ENCODE measurements around the gene BEAN1.

Gene BEAN1

DNA sequence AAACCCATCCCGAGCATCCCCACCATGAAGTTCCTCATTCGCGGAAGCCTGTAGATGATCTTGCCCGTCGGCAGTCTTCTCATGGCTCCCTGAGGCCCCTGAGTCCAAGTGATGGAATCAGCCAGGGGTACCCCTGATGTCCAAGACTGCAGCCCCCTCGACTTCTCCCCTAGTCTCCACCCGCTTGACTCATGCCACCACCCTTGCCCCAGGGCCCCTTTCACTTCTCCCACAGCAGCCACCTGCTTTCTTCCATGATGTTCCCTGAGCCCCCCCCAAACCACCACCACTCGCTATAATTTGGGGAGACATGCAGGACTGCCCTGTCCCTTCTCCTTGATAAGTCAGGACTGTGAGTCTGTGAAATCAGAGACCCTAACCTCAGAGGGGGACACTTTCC, 11.4 kb downstream of the BEAN1 start:
- ATAC-seq (ENCODE audit: insufficient read depth, low read depth) = no peak
- H3K36me3 ChIP-seq (ENCODE audit: insufficient read depth, low read length) = no peaks in the 10 kb centered on the region
- no peaks in the 10 kb centered on the region for H4K20me1 ChIP-seq (ENCODE audit: insufficient read depth, low read length)
- TF ChIP-seq, protein P1, sequence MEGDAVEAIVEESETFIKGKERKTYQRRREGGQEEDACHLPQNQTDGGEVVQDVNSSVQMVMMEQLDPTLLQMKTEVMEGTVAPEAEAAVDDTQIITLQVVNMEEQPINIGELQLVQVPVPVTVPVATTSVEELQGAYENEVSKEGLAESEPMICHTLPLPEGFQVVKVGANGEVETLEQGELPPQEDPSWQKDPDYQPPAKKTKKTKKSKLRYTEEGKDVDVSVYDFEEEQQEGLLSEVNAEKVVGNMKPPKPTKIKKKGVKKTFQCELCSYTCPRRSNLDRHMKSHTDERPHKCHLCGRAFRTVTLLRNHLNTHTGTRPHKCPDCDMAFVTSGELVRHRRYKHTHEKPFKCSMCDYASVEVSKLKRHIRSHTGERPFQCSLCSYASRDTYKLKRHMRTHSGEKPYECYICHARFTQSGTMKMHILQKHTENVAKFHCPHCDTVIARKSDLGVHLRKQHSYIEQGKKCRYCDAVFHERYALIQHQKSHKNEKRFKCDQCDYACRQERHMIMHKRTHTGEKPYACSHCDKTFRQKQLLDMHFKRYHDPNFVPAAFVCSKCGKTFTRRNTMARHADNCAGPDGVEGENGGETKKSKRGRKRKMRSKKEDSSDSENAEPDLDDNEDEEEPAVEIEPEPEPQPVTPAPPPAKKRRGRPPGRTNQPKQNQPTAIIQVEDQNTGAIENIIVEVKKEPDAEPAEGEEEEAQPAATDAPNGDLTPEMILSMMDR (IDR thresholded peaks at IDR 0.05; ENCODE audit: borderline replicate concordance, extremely low read depth, low read length, poor library complexity, severe bottlenecking) = no peak
- TF ChIP-seq EZH2 (IDR thresholded peaks at IDR 0.05; ENCODE audit: borderline replicate concordance, low read depth, low read length, severe bottlenecking) = no peak
- no peaks in the 10 kb centered on the region for H3K27me3 ChIP-seq (ENCODE audit: insufficient read depth, low read length, poor library complexity)
- no peaks in the 10 kb centered on the region for H3K9me3 ChIP-seq (ENCODE audit: insufficient read depth, low read length, severe bottlenecking)
- H3K4me3 ChIP-seq (ENCODE audit: low read depth in 1 of 2, low read length in 2 of 2) = no peak overlapping the region
- no peaks in the 10 kb centered on the region for H3K4me1 ChIP-seq (ENCODE audit: insufficient read depth, low read length)
- H2AFZ ChIP-seq (ENCODE audit: low read depth, low read length) = no peak overlapping the region
- no peak overlapping the region for H3K27ac ChIP-seq (ENCODE audit: low read length)
- no peak overlapping the region for H3K9ac ChIP-seq (ENCODE audit: low read depth, low read length)
- no peak for DNase-seq
- H3K4me2 ChIP-seq (ENCODE audit: insufficient read depth, low read length) = no peak overlapping the region
- H3K79me2 ChIP-seq (ENCODE audit: insufficient read depth, low read length) = no peaks in the 10 kb centered on the region

DNA sequence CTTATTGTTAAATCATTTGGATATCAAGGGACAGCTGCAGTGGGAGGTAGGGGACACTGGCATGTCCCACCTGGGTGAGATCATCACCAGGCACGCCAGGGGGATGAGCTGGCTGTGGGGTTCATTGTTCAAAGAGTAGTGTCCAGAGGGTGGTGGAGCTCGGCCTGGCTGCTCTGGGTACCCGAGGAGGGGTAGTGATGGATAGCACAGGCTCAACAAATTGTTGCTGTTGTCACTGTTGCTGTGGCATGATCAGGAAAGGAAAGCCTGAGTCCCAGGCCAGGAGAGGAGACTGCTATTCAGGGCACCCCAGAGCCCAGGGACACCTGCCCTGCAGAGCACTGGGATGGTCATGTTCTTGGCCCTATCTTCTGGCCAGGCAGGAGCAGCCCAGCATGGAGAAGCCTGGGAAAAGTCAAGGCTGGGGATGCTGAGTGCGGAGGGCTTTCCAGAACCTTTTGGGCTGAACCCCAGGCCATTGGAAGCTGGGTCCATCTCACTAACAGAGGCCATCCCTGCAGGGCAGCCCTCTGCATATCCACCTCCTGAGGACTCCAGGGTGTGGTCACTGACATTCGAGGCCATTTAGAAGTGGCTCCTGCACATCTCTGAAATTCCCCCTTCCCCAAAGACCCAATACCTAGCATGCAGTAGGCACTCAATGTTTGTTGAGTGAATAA, 12.1 kb downstream of the BEAN1 start:
- Histone ChIP-seq H3K27ac (ENCODE audit: low read length) (no peak overlapping the region), H3K4me3 (ENCODE audit: low read depth in 1 of 2, low read length in 2 of 2) (no peak overlapping the region), H4K20me1 (ENCODE audit: insufficient read depth, low read length) (no peaks in the 10 kb centered on the region), H3K4me2 (ENCODE audit: insufficient read depth, low read length) (no peak overlapping the region), H3K79me2 (ENCODE audit: insufficient read depth, low read length) (no peaks in the 10 kb centered on the region), H3K27me3 (ENCODE audit: insufficient read depth, low read length, poor library complexity) (no peaks in the 10 kb centered on the region), H3K36me3 (ENCODE audit: insufficient read depth, low read length) (no peaks in the 10 kb centered on the region), H3K9ac (ENCODE audit: low read depth, low read length) (no peak overlapping the region), H3K9me3 (ENCODE audit: insufficient read depth, low read length, severe bottlenecking) (no peaks in the 10 kb centered on the region), H2AFZ (ENCODE audit: low read depth, low read length) (no peak overlapping the region), H3K4me1 (ENCODE audit: insufficient read depth, low read length) (no peaks in the 10 kb centered on the region)
- DNase-seq (no peak), ATAC-seq (ENCODE audit: insufficient read depth, low read depth) (no peak)
- TF ChIP-seq EZH2 (IDR thresholded peaks at IDR 0.05; ENCODE audit: borderline replicate concordance, low read depth, low read length, severe bottlenecking) = no peak
- TF ChIP-seq, protein P1 (IDR thresholded peaks at IDR 0.05; ENCODE audit: borderline replicate concordance, extremely low read depth, low read length, poor library complexity, severe bottlenecking) = no peak

DNA sequence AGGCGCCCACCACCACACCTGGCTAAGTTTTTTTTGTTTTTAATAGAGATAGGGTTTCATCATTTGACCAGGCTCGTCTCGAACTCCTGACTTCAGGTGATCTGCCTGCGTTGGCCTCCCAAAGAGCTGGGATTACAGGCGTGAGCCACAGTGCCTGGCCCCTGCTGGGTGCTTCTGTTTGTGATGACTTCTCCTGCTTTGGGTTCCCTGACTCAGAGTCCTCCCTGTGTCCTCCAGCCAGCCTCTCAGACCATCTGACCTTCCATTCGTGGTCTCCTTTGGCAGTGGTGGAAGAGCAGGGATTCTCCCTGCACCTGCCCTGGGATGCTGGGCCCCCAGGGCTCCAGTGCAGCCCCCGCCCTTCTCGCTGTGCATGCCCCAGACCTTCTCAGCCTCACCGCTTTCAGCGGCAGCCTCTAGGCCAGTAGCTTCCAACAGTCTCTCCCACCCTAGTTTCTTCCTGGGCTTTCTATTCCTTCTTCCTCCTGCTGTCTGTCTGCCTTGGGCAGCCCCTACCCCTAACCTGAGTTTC, 13.2 kb downstream of the BEAN1 start:
- Histone ChIP-seq H2AFZ (ENCODE audit: low read depth, low read length) (no peak overlapping the region), H3K79me2 (ENCODE audit: insufficient read depth, low read length) (no peaks in the 10 kb centered on the region), H3K9me3 (ENCODE audit: insufficient read depth, low read length, severe bottlenecking) (no peaks in the 10 kb centered on the region), H3K4me2 (ENCODE audit: insufficient read depth, low read length) (no peak overlapping the region), H3K27ac (ENCODE audit: low read length) (no peak overlapping the region), H3K36me3 (ENCODE audit: insufficient read depth, low read length) (no peaks in the 10 kb centered on the region), H3K4me1 (ENCODE audit: insufficient read depth, low read length) (no peaks in the 10 kb centered on the region), H3K4me3 (ENCODE audit: low read depth in 1 of 2, low read length in 2 of 2) (no peak overlapping the region), H4K20me1 (ENCODE audit: insufficient read depth, low read length) (no peaks in the 10 kb centered on the region), H3K9ac (ENCODE audit: low read depth, low read length) (no peak overlapping the region), H3K27me3 (ENCODE audit: insufficient read depth, low read length, poor library complexity) (no peaks in the 10 kb centered on the region)
- DNase-seq (no peak), ATAC-seq (ENCODE audit: insufficient read depth, low read depth) (no peak)
- TF ChIP-seq, protein P1 (IDR thresholded peaks at IDR 0.05; ENCODE audit: borderline replicate concordance, extremely low read depth, low read length, poor library complexity, severe bottlenecking) = no peak
- TF ChIP-seq EZH2 (IDR thresholded peaks at IDR 0.05; ENCODE audit: borderline replicate concordance, low read depth, low read length, severe bottlenecking) = no peak
